ENCODE data around the gene TRAF2. TPM values are rescaled to one million over a fixed set of nuclear protein-coding genes. Genes with fewer than 3 reads are reported as not detected.

Gene TRAF2, protein sequence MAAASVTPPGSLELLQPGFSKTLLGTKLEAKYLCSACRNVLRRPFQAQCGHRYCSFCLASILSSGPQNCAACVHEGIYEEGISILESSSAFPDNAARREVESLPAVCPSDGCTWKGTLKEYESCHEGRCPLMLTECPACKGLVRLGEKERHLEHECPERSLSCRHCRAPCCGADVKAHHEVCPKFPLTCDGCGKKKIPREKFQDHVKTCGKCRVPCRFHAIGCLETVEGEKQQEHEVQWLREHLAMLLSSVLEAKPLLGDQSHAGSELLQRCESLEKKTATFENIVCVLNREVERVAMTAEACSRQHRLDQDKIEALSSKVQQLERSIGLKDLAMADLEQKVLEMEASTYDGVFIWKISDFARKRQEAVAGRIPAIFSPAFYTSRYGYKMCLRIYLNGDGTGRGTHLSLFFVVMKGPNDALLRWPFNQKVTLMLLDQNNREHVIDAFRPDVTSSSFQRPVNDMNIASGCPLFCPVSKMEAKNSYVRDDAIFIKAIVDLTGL
- 13.4 and 13.6 TPM in 2 replicates for total RNA-seq (2016; rRNA removed; fragmentation: Illumina TruSeq; extraction: Trizol)
- total RNA-seq (2016; cell fraction: cytosol; rRNA removed; fragmentation: Illumina TruSeq; extraction: Trizol; ENCODE audit: low read depth): 2.6 and 2.9 TPM in 2 replicates
- total RNA-seq (2016; cell fraction: insoluble cytoplasmic fraction; rRNA removed; fragmentation: Illumina TruSeq; extraction: Trizol): 12.1 and 13.9 TPM in 2 replicates
- total RNA-seq (2016; cell fraction: membrane; rRNA removed; fragmentation: Illumina TruSeq; extraction: Trizol): 4.8 and 6.0 TPM in 2 replicates
- total RNA-seq (2016; cell fraction: nucleus; rRNA removed; fragmentation: Illumina TruSeq; extraction: Trizol): 10.7 and 13.3 TPM in 2 replicates
- 12.4 and 15.5 TPM in 2 replicates for polyA plus RNA-seq (2011; rRNA removed)
- polyA plus RNA-seq (2011; cell fraction: cytosol; rRNA removed): 8.6 and 12.5 TPM in 2 replicates
- polyA plus RNA-seq (2011; cell fraction: nucleus; rRNA removed): 30.8 and 35.5 TPM in 2 replicates
- polyA plus RNA-seq (2012): 7.0 and 8.7 TPM in 2 replicates
- polyA plus RNA-seq (2016; cell fraction: cytosol; fragmentation: Illumina TruSeq; extraction: Trizol; ENCODE audit: low read depth): 1.7 and 2.3 TPM in 2 replicates
- 11.2 and 13.9 TPM in 2 replicates for polyA plus RNA-seq (2016; cell fraction: insoluble cytoplasmic fraction; fragmentation: Illumina TruSeq; extraction: Trizol; ENCODE audit: low read depth)
- polyA plus RNA-seq (2016; cell fraction: membrane; fragmentation: Illumina TruSeq; extraction: Trizol; ENCODE audit: low read depth): 3.5 and 4.0 TPM in 2 replicates
- 24.7 and 26.6 TPM in 2 replicates for polyA plus RNA-seq (2016; cell fraction: nucleus; fragmentation: Illumina TruSeq; extraction: Trizol; ENCODE audit: insufficient read depth, low read depth)
- 25.6 and 44.8 TPM in 2 replicates for polyA minus RNA-seq (2011; rRNA and poly(A)+ RNA removed; ENCODE audit: low replicate concordance)
- 10.1 and 12.2 TPM in 2 replicates for polyA minus RNA-seq (2011; cell fraction: cytosol; rRNA and poly(A)+ RNA removed)
- 13.0 and 15.2 TPM in 2 replicates for polyA minus RNA-seq (2011; cell fraction: nucleus; rRNA and poly(A)+ RNA removed)
- Bru-seq, nascent RNA: percentile 54 among the genes with signal in this experiment
- BruChase-seq, experiment 1, labeled RNA remaining after a 6-hour chase: percentile 61 among the genes with signal in this experiment
- percentile 63 among the genes with signal in this experiment for BruChase-seq, experiment 2, labeled RNA remaining after a 2-hour chase
- long read RNA-seq, experiment 1, transcript TRAF2-201 (11 exons, 2,264 nt): major isoform, 18 of 32 reads
- long read RNA-seq, experiment 1, partial matches to known transcripts: 8 of 32 reads
- long read RNA-seq, experiment 1, other reads (novel, unspliced or antisense): 6 of 32 reads
- long read RNA-seq, experiment 2, partial matches to known transcripts: 14 of 31 reads
- long read RNA-seq, experiment 2, other reads (novel, unspliced or antisense): 16 of 31 reads

GRCh38 chr9:136885950-136886578, at the start of gene TRAF2:
TSS of gene TRAF2 (plus strand) at chr9:136886516. CDS start at chr9:136898741, 12,225 bp downstream.
- peak within 1 kb of the TSS; percentile 74 for H3K27ac ChIP-seq (ENCODE audit: extremely low read length, insufficient read depth, low read length)
- peak within 1 kb of the TSS; percentile 96 for H3K4me2 ChIP-seq (ENCODE audit: low read depth, low read length)
- no peak within 1 kb of the TSS for H2AFZ ChIP-seq (ENCODE audit: low read length)
- DNase-seq (ENCODE audit: low spot score): peak; percentile 94
- no peak for FAIRE-seq
- H3K4me1 ChIP-seq (ENCODE audit: insufficient read depth, low read length): peaks cover 57% of the 10 kb centered on the region
- H3K9me3 ChIP-seq (ENCODE audit: low read length): no peaks in the 10 kb centered on the region
- POLR2A ChIA-PET: interaction anchor here (0.7 to 7.1 kb wide), 16 partner anchors 10 to 244 kb away, joined by 3 to 45 read pairs (median 5); partner anchors contain the start of genes C8G, EDF1, FBXW5 and MAN1B1
- peak within 1 kb of the TSS; percentile 81 to 92 (median 85) for H3K4me3 ChIP-seq (replicated peaks in 1 of 3; ENCODE audit: insufficient read depth in 1 of 3, low read depth in 2 of 3, low read length in 3 of 3)
- no peaks in the 10 kb centered on the region for H3K27me3 ChIP-seq (ENCODE audit: control insufficient read depth in 1 of 2, insufficient read depth in 2 of 2, low read length in 2 of 2)
- H4K20me1 ChIP-seq (ENCODE audit: insufficient read depth, low read length): 0 out of 2 replicates have a peak, but pooled peaks cover 10% of the 10 kb centered on the region
- no TSS peak for BruUV-seq (replicated peaks)
- WGBS (ENCODE audit: low lambda C conversion rate): 0% methylated on average over 21 of the region's 88 CpGs
- in situ Hi-C loops (cut with HindIII; ENCODE audit: extremely low pct_ligation_motif_present, low pct_unique_long_range_greater_than_20kb) (no loop called here), intact Hi-C loops (cut with micrococcal nuclease; ENCODE audit: unreplicated experiment) (loop anchor here (5.0 to 10.0 kb wide), 2 partner anchors 51 to 101 kb away; no protein-coding TSS in a partner anchor)
- H3K9ac ChIP-seq (ENCODE audit: insufficient read depth, low read depth, low read length): peak within 1 kb of the TSS; percentile 89
- H3K79me2 ChIP-seq (ENCODE audit: insufficient read depth, low read length): peaks cover 43% of the 10 kb centered on the region
- peaks cover 0 to 9% of the 10 kb centered on the region in 2 experiments; a peak in 3 of 5 replicates for H3K36me3 ChIP-seq (replicated peaks in 1 of 2; ENCODE audit: control insufficient read depth in 1 of 2, insufficient read depth in 2 of 2, low read length in 2 of 2)
- CTCF ChIA-PET (ENCODE audit: low intra/inter-chr PET ratio, low total read pairs): no interaction called here
- peak; percentile 85 for ATAC-seq
- TF ChIP-seq, protein P1, sequence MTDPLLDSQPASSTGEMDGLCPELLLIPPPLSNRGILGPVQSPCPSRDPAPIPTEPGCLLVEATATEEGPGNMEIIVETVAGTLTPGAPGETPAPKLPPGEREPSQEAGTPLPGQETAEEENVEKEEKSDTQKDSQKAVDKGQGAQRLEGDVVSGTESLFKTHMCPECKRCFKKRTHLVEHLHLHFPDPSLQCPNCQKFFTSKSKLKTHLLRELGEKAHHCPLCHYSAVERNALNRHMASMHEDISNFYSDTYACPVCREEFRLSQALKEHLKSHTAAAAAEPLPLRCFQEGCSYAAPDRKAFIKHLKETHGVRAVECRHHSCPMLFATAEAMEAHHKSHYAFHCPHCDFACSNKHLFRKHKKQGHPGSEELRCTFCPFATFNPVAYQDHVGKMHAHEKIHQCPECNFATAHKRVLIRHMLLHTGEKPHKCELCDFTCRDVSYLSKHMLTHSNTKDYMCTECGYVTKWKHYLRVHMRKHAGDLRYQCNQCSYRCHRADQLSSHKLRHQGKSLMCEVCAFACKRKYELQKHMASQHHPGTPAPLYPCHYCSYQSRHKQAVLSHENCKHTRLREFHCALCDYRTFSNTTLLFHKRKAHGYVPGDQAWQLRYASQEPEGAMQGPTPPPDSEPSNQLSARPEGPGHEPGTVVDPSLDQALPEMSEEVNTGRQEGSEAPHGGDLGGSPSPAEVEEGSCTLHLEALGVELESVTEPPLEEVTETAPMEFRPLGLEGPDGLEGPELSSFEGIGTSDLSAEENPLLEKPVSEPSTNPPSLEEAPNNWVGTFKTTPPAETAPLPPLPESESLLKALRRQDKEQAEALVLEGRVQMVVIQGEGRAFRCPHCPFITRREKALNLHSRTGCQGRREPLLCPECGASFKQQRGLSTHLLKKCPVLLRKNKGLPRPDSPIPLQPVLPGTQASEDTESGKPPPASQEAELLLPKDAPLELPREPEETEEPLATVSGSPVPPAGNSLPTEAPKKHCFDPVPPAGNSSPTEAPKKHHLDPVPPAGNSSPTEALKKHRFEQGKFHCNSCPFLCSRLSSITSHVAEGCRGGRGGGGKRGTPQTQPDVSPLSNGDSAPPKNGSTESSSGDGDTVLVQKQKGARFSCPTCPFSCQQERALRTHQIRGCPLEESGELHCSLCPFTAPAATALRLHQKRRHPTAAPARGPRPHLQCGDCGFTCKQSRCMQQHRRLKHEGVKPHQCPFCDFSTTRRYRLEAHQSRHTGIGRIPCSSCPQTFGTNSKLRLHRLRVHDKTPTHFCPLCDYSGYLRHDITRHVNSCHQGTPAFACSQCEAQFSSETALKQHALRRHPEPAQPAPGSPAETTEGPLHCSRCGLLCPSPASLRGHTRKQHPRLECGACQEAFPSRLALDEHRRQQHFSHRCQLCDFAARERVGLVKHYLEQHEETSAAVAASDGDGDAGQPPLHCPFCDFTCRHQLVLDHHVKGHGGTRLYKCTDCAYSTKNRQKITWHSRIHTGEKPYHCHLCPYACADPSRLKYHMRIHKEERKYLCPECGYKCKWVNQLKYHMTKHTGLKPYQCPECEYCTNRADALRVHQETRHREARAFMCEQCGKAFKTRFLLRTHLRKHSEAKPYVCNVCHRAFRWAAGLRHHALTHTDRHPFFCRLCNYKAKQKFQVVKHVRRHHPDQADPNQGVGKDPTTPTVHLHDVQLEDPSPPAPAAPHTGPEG (CRISPR knock-in tag; IDR thresholded peaks at IDR 0.05): 0 out of 2 replicates have a peak, but pooled peaks have one; percentile 64
- TF ChIP-seq, protein P2, sequence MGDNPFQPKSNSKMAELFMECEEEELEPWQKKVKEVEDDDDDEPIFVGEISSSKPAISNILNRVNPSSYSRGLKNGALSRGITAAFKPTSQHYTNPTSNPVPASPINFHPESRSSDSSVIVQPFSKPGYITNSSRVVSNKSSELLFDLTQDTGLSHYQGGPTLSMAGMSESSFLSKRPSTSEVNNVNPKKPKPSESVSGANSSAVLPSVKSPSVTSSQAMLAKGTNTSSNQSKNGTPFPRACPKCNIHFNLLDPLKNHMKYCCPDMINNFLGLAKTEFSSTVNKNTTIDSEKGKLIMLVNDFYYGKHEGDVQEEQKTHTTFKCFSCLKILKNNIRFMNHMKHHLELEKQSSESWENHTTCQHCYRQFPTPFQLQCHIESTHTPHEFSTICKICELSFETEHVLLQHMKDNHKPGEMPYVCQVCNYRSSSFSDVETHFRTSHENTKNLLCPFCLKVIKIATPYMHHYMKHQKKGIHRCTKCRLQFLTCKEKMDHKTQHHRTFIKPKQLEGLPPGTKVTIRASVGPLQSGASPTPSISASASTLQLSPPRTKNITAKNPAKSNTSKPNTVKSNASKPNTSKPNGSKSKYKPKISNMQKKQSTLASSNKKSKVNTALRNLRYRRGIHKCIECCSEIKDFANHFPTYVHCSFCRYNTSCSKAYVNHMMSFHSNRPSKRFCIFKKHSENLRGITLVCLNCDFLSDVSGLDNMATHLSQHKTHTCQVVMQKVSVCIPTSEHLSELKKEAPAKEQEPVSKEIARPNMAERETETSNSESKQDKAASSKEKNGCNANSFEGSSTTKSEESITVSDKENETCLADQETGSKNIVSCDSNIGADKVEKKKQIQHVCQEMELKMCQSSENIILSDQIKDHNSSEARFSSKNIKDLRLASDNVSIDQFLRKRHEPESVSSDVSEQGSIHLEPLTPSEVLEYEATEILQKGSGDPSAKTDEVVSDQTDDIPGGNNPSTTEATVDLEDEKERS (CRISPR knock-in tag; IDR thresholded peaks at IDR 0.05): no peak
- TF ChIP-seq PHF8 (CRISPR knock-in tag; IDR thresholded peaks at IDR 0.05): peak; percentile 70
- no peak for TF ChIP-seq ZNF121 (CRISPR knock-in tag; IDR thresholded peaks at IDR 0.05)
- no peak for TF ChIP-seq PLRG1 (conservative IDR thresholded peaks at IDR 0.05)
- TF ChIP-seq JUNB (CRISPR knock-in tag; IDR thresholded peaks at IDR 0.05; ENCODE audit: borderline replicate concordance): no peak
